Activated CD4-positive, CD25-positive, alpha-beta regulatory T cell treated with anti-CD3 and anti-CD28 coated beads, Interleukin-2, amount 50 U/mL, for 16 hours (primary cell): ENCODE results near the gene CELF2.

ENCODE experiments used
- DNase-seq: peaks from one replicate; pipeline ENCODE4 v3.0.0-alpha.2; 2020; ENCODE audit warnings: low read depth, low spot score

Gene CELF2

DNA sequence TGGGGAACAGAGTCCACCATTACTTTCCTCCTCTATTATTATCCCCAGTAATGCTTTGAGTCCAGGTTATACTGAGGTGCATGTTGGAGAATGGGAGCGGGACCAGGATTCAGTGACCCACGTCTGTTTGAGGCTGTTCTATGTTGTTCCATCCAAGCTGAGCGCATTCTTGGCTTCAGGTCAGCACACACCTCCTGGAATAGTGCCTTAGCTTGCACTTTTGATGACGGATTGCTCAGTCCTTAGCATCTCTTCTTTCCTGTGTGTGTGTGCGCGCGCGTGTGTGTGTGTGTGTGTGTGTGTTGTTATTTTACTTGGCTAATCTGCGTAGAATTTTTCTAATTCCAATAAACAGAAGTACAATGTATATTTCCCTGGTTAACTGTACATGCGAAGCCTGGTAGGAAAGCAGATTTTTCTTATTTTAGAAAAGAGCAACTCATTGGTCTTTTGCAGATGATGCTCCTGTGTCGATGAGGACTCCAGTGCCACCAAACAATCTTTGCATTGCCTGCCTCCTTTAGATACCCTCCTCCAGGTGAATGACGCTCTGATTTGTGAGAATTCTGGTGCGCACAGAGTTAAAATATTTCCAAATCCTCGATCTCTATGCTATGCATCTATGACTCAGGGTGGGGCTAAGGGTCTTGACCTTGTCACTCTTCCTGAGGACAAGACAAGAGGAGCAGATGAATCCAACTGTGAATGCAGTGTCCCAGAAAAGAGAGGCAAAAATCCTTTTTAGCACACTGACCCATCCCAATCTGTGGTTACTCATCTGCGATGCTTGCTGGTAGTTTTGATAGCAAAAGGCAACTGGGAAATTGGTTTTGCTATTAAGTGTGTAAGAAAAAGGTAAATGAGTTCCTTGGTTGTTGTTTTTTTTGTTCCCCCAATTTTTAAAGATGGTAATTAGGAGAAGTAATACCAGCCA, 13.3 kb upstream of the CELF2 start:
- DNase-seq: no peak

DNA sequence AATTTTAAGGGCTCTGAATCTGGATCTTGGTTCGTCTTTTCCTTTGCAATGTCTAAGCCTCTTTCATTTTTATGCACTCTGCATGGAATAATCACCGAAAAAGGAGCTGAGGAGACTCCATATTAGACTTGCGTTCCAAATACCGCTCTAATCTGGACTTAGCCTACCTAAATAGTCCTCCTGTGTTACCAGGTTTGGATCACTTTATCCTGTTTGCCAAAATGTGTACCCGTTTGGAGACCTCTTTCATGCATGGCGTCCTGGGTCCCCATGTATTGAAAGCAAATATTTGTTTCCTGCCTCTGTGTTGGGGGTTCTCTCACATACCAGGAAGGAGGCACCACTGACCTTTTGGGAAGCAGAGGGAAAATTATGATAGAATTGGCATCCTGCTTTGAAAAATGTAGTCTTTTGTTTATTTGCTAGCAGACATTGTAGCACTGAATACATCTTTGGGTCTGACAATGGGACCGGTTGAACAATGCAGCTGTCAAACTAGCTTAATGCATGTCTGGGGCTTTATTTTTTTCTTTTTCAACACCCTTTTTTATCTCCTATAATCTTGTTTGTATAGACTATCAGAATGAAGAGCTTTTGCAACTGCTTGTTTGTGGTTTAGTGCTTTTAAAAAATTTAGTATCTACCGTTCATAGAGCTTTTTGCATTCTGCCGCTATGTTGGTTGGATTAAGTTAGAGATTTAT, 11.8 kb upstream of the CELF2 start:
- no peak for DNase-seq

GRCh38 chr10:11006428-11006825, 11.2 kb upstream of the CELF2 start:
- no peak for DNase-seq

DNA sequence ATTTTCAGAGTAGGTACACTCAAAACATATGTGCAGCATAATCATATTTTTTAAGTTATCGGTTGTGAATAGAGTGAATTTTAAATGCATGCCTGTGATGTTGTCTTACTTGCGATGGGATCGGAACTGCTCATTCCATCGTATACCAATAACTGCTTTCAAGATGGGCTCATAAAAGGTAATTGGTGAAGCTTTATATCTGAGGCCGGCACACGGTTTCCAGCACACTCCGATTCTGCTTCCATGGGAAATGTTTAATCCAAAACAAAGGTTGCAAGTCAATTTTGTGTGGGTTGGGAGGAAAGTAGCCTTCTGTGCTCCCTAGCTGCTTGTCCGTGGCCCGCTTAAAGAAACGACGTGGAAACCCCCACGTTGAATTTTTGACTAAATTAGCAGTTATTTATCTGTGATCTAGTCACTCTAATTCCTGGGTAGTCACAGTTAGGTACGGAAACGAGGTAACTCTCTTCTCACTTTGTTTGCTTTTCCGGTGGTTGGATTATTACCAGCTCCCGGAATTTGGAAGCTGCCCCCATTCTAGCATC, 10.1 kb upstream of the CELF2 start:
- DNase-seq: no peak

DNA sequence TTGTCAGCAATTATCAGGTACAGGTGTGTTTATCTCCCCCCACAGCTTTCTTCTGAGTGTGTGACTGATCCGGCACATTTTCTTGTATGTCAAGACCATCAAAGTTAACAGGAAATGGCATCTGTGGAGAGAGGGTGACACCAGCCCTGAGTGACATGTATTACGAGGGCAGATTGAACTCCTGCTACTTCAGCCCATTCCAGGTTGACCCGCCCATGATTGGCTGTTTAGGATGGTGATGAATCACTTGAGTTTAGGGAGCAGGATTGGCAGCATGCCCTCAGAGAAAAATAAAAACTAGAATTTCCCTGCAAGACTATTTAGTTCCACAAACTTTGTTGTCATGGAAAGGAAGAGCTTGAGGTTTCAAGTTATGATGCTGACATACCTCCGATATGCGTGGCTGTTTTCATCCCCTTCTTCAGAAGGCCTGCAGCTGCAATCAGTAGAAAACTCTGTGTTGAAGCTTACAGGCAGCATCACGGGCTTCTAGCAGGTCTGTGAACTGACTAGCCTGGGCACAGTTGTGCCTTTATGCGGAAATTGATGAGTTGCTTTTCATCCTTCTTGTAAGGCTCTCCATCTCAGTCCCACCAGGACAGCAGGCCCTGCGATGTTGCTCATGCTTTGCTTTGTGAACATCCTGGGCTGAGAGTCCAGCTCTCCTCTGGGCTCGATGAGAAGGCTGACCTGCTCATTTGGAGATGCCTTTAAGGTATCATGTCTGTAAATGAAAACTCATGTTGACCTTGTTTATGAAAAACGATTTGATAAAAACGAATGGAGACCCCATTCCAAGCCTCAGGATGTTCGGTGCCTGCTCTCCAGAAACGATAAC, 8.0 kb upstream of the CELF2 start:
- no peak for DNase-seq

DNA sequence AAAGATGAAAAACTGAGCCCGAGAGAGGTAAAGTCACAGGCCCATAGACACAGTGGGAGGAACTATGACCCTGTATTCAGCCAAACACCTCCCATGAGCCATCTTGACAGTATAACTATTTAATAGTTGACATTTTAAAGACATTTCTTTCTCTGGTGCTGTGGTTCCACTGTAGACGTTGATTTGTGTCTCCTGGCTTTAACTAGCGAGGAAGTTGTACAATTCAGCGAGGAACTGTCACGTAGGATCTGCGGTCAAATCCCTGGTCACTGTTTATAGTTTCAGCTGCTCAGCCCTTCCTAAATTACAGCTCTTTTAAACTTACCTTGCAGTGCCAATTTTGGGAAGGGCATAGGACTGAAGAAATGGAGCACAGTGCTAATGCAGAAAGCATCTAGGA, 7.1 kb upstream of the CELF2 start:
- DNase-seq: no peak

DNA sequence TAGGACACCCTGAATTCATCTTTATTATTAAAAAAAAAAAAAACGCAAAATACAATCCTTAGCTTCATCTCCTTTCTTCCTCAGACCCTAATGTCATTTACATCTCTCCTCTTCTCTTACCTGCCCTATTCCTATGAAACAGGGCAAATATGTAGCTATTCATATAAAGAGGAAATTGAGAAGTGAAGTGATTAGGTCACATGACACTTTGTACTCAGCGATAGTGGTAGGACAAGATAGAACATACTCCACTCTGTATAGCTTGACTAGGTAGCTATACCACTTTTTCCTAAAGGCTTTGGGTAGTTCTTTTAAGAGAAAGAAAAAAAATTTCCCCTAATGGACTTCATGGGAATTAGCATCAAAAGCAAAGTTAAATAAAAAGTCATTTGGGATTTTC, 6.2 kb upstream of the CELF2 start:
- DNase-seq: no peak

- no peak for DNase-seq
Observed at GRCh38 chr10:11011984-11012383, 5.7 kb upstream of the CELF2 start.

GRCh38 chr10:11012421-11013295, 5.0 kb upstream of the CELF2 start:
- DNase-seq: no peak

- DNase-seq: no peak
Observed at GRCh38 chr10:11013836-11014235, 3.8 kb upstream of the CELF2 start.

DNA sequence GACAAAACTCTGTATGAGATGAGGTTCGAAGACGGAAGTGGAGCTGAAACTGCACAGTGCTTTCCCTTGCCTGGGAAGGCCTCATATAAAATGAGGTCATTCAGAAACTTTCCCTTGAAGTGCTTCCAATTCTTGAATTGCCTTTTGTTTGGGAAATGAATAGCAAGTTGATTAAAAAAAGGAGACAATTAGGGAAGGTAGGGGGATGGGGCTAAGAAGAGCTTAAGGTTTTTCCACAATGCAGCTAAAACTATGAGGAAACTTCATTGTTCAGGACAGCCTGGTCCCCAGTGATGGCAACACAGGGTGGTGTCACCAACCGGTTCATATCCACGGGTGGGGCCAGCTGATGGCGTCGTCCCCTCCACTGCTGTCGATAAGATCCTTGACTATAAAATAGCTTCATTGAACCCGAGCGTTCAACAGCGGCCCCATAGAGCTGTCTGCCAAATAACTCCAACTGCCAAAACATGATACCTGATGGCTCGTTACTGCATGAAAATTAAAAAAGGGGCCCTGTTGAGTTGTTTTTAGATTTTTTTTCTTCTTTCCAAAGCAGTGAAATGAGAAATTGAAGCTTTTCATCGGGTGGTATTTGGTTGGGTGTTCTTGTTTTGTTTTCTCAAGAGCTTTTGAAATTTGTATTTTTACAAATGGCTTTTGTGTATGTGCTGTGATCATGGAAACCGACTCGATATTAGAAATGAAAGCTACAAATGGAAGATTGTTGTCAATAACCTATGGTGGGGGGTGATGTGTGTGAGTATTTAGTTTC, 2.8 kb upstream of the CELF2 start:
- no peak for DNase-seq

- DNase-seq: no peak
Observed at GRCh38 chr10:11015446-11015934, 2.2 kb upstream of the CELF2 start.

- no peak for DNase-seq
Observed at GRCh38 chr10:11017000-11017569, 587 bp upstream of the CELF2 start.

DNA sequence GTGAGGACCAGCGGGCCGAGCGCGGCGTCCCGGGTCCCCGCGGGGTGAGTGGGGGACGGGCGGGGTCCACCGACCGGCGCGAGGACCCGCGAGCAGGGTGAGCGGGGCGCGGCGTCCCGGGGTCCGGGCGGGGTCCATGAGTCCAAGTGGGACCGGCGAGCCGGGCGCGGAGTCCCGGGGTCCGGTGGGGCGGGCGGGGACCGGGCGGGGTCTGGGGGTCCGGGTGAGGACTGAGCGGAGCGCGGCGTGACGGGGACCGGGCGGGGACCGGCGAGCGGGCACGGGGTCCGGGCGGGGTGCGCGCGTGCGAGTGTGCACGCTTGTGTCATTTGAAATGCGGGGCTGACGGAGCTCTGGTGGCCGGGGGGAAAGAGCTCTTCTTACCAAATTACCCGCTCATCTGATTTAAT, 765 bp downstream of the CELF2 start:
- no peak for DNase-seq

DNA sequence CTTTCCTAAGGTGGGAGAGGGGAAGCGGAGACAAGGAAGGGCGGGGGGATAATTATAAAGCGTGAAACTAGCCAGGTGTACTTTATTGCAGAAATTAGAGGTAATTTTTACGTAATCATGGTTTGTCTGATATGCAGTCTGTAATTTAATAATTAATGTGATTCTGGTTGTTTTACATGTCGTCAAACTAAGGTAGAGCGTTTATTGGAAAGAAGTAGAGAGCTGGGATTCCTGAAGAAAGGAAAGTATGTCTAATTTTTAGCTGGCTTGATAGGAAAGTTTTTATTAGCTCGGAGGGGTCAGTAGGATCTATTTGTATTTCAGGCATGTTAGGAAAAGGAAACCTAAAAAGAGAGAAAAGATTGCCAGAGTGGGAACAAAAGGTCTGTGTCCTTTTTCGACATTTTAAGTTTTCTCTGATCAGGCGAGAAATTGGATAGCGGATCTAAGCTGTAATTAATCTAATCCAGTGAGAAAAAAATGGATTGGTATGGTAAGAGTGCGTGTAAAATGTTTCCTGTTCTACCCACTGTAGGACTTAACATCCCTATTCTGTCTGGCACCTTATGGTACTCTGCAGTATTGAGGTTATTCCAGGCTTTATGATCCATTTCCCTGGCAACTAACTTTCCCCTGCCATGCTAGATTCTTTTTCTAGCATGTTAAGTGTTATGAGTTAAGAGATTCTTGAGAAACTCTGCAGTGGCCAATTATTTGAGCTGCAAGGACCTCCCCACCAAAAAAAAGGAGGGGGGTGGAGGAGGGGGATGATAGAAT, 1.4 kb downstream of the CELF2 start:
- no peak for DNase-seq

- no peak for DNase-seq
Observed at GRCh38 chr10:11019724-11020547, 2.3 kb downstream of the CELF2 start.

DNA sequence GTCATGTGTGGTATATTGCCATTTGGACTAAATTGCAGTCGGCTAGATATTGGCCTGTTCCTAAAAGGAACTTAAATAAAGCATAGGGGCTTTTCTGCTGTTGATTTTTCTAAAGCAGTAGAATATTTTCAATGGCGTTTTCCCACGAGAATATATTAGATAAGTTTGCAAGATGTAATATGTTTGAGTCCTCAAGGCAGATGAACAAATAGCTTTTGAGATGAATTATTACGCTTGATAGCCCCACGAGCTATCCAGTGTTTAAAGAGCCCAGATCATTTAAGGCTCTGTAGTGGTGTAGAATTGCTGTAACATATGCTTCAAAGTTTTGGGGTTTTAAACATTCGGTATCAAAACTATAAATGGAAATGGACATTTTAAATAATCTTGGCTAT, 2.9 kb downstream of the CELF2 start:
- no peak for DNase-seq

DNA sequence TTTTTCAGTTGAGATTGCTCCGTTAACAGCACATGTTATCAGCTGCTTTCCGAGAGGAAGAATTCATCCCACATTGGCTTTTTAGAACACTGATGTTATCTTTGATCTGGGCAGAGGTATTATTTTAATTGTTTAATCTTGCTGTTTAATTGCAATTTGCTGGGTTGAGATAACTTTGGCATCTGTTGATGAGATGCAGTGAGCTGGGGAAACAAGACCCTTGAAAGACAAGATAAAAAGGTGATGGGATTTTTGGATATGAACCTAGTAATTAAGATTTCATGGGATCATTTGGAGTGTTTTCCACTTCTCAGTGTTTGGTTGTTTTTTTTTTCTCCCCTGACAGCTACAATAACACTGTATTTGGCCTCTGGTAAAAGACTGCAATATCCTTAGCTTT, 4.5 kb downstream of the CELF2 start:
- DNase-seq: no peak
